Endothelial cell (in vitro differentiated cells): Measurements from ENCODE around the gene FRMD4A. TPM values are rescaled to one million over a fixed set of nuclear protein-coding genes. Genes with fewer than 3 reads are reported as not detected.

ENCODE experiments used
- DNase-seq: peaks from one replicate; pipeline ENCODE4 v3.0.0; 2021; ENCODE audit warnings: low spot score
- H3K27ac Mint-ChIP-seq: one replicate; pipeline ENCODE4 v1.8.0; 2021; ENCODE audit warnings: mixed read lengths, inconsistent platforms; ENCODE audit not compliant: unreplicated experiment
- H3K27me3 Mint-ChIP-seq: one replicate; pipeline ENCODE4 v1.8.0; 2021; ENCODE audit warnings: mild to moderate bottlenecking, moderate library complexity, mixed read lengths, inconsistent platforms; ENCODE audit not compliant: unreplicated experiment
- H3K36me3 Mint-ChIP-seq: one replicate; pipeline ENCODE4 v1.8.0; 2021; ENCODE audit warnings: mild to moderate bottlenecking, low read depth, mixed read lengths, inconsistent platforms; ENCODE audit not compliant: unreplicated experiment
- H3K4me1 Mint-ChIP-seq: one replicate; pipeline ENCODE4 v1.8.0; 2021; ENCODE audit warnings: mild to moderate bottlenecking, mixed read lengths, inconsistent platforms; ENCODE audit not compliant: unreplicated experiment
- H3K4me3 Mint-ChIP-seq: one replicate; pipeline ENCODE4 v1.8.0; 2021; ENCODE audit warnings: mild to moderate bottlenecking, mixed read lengths, inconsistent platforms; ENCODE audit not compliant: unreplicated experiment
- H3K9me3 Mint-ChIP-seq: one replicate; pipeline ENCODE4 v1.8.0; 2021; ENCODE audit warnings: mixed read lengths, inconsistent platforms; ENCODE audit not compliant: unreplicated experiment
- CTCF ChIP-seq: fragments of 200-600 bp; sonication (generic); IDR thresholded peaks from one replicate; pipeline ENCODE4 v1.5.0; 2021; ENCODE audit warnings: antibody characterized with exemption; ENCODE audit not compliant: unreplicated experiment
- total RNA-seq: library from RNA; stranded (reverse); fragmentation: NEBNext Ultra II Directional; extraction: Animal tissue kit (Norgen Biotek cat#: 25700); gene quantifications from one replicate; pipeline ENCODE4 v1.2.1, GENCODE V29; 2021; ENCODE audit not compliant: unreplicated experiment

Gene FRMD4A
- total RNA-seq, 1 donor from 2014 or later: 68.9 TPM

GRCh38 chr10:13839430-13839990, 491.2 kb downstream of the FRMD4A start:
- TF ChIP-seq CTCF: no peak
- Mint-ChIP-seq H3K36me3 (peaks cover 23% of the 10 kb centered on the region), H3K9me3 (no peaks in the 10 kb centered on the region), H3K4me3 (peak overlapping the region; percentile 38), H3K27me3 (peaks cover 6% of the 10 kb centered on the region), H3K4me1 (peaks cover 15% of the 10 kb centered on the region), H3K27ac (no peak overlapping the region)
- no peak for DNase-seq

DNA sequence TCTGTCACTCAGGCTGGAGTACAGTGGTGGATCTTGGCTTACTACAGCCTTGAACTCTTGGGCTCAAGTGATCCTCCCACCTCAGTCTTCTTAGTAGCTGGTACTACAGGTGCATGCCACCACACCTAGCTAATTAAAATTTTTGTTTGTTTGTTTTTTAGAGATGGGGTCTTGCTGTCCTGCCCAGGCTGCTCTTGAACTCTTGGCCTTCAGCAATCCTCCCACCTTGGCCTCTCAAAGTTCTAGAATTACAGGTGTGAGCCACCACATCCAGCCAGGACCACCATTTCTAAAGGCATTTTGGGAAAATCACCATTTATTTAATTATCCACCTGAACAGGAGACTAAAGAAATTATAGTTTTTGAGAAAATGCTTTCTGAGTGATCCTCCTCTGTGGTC, 491.7 kb downstream of the FRMD4A start:
- Mint-ChIP-seq H3K4me3 (no peak overlapping the region), H3K27me3 (peaks cover 6% of the 10 kb centered on the region), H3K36me3 (peaks cover 27% of the 10 kb centered on the region), H3K9me3 (no peaks in the 10 kb centered on the region), H3K4me1 (peaks cover 18% of the 10 kb centered on the region), H3K27ac (no peak overlapping the region)
- no peak for TF ChIP-seq CTCF
- DNase-seq: no peak

DNA sequence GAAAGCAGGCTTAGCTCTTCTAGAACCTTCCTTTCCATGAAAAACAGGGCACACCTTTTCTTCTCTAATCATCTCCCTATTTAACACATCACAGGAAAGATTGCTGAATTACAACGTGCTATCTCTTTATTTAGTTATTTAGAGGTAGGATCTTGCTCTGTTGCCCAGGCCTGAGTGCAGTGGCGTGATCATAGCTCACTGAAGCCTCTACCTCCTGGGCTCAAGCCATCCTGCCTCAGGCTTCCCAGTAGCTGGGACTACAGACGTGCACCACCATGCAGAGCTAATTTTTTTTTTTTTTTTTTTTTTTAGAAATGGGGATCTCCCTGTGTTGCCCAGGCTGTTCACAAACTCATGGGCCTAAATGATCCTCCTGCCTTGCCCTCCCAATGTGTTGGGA, 492.8 kb downstream of the FRMD4A start:
- Mint-ChIP-seq H3K27me3 (peaks cover 6% of the 10 kb centered on the region), H3K4me1 (peaks cover 23% of the 10 kb centered on the region), H3K27ac (no peak overlapping the region), H3K9me3 (no peaks in the 10 kb centered on the region), H3K36me3 (peaks cover 24% of the 10 kb centered on the region), H3K4me3 (no peak overlapping the region)
- no peak for TF ChIP-seq CTCF
- DNase-seq: no peak

DNA sequence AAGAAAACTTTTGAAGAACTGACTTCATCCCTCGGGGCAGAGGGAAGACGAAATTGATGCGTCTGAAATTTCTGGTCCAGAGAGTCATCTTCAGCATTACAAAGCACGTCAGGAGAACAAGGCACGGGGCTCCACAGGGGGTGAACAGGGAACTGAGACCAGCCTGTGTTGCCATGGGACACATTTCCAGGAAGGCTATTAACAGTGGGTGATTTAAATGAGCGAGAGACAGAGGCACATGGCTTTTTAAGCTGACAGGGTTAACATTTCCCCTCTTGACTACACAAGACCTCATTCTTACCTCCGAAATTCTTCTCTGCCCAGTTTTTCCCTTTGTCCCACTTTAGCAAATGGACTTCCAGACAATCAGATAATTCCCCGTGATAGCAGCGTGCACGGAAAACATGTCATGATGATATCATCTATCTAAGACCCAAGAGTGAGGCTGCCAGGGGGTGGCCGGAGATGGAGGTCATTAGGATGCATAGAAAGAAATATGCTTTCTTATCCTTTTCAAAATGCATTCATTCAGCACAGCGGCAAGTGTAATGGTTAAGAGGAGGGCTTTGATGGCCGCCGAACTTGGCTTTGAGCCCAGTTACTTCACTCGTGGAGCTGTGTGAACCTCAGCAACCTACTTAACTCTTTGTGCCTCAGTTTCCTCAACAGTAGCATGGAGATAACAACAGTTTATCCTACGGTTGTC, 496.0 kb downstream of the FRMD4A start:
- Mint-ChIP-seq H3K27ac (peak overlapping the region; percentile 50), H3K4me3 (no peak overlapping the region), H3K4me1 (peaks cover 49% of the 10 kb centered on the region), H3K9me3 (no peaks in the 10 kb centered on the region), H3K36me3 (peaks cover 22% of the 10 kb centered on the region), H3K27me3 (peaks cover 12% of the 10 kb centered on the region)
- TF ChIP-seq CTCF: no peak
- DNase-seq: no peak

DNA sequence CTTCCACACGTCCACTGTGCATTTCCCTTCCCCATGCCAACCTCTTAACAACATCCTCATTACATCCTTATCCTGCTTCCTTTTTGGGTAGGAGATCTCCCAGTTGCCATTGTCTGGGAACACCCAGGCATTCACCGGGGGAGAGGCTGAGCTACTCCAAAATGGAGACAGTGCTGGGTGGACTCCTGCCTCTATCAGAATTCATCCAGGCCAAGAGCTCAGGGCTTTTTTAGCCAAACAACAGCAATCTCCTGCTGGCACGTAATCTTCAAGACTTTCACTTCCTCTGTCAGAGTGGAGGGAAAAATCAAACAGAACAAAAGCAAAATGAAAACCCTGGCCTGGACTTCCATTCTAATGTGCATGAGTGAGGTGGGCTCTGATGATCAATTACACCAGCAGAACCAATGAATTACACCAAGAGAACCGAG, 499.0 kb downstream of the FRMD4A start:
- H3K27me3 Mint-ChIP-seq: peaks cover 15% of the 10 kb centered on the region
- H3K4me1 Mint-ChIP-seq: peaks cover 44% of the 10 kb centered on the region
- H3K4me3 Mint-ChIP-seq: peak overlapping the region; percentile 68
- no peak for TF ChIP-seq CTCF
- no peaks in the 10 kb centered on the region for H3K9me3 Mint-ChIP-seq
- peak overlapping the region; percentile 99 for H3K27ac Mint-ChIP-seq
- H3K36me3 Mint-ChIP-seq: peaks cover 21% of the 10 kb centered on the region
- peak; percentile 31 for DNase-seq
